Activated T-cell treated with anti-CD3 and anti-CD28 coated beads for 48 hours (primary cell): ENCODE results near the gene GNAQ.

Experiments used
- DNase-seq: peaks from one replicate; pipeline ENCODE4 v3.0.0-alpha.2; 2020; ENCODE audit warnings: low read depth

GNAQ gene

GRCh38 chr9:77680581-77680980 is 351.0 kb downstream of the GNAQ start:
- DNase-seq: no peak

- no peak for DNase-seq
Observed at GRCh38 chr9:77679661-77680368, 351.8 kb downstream of the GNAQ start.

- no peak for DNase-seq
Observed at GRCh38 chr9:77679088-77679487, 352.5 kb downstream of the GNAQ start.

- DNase-seq: no peak
Observed at GRCh38 chr9:77677957-77678535, 353.6 kb downstream of the GNAQ start.

- DNase-seq: no peak
Observed at GRCh38 chr9:77677397-77677796, 354.2 kb downstream of the GNAQ start.

- no peak for DNase-seq
Observed at GRCh38 chr9:77673941-77674791, 357.4 kb downstream of the GNAQ start.

GRCh38 chr9:77672183-77672582 is 359.4 kb downstream of the GNAQ start:
- DNase-seq: no peak

- no peak for DNase-seq
Observed at GRCh38 chr9:77667151-77667550, 364.5 kb downstream of the GNAQ start.
